ENCODE data around the gene NEU4.
A peak's percentile ranks its signal among the peaks of the same experiment; 100 is the strongest.
"Not testable (repeated sequence)": the region's sequence is repeated elsewhere in the genome, so short reads cannot be mapped to it uniquely, and the experiment has no call there.

The NEU4 gene

GRCh38 chr2:241833101-241833663 lies 24.2 kb downstream of the NEU4 start:
- no peak for DNase-seq (ENCODE audit: extremely low read depth in 1 of 2, low read depth in 1 of 2)

DNA sequence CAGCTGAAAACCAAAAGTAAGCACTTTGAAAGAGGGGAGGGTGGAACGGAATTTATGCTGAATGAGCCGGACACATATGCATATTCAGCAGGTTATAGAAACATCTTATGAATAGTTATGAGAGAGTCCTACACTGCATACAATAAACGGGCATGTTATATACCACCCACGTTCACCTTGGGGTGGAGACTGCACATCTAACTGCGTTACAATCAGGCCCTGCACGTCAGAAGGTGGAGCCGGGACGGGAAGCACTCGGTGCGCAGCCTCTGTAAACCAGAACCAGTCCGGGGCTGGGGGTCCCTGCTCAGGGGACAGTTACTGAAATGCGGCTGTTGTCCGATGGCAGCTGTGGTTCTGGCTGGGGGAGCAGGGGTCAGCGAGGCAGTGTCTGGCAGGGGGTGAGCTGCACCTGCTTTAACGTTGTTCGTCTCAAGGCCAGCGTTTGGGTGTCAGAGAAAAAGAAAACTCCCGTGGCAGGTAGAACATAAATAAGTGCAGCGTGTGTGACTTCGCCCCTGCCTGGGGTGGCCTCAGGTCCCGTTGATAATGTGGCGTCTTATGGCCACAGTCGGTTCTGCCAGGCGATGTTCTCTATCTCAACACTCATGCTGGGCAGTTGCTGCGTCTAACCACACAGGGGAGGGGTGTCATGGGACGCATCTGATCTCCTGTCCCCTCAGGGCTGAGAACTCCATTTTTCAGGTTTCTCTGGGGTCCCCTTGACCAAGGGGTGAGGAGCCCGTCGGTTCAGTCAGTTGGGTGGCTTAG lies 24.9 kb downstream of the NEU4 start:
- DNase-seq (ENCODE audit: extremely low read depth in 1 of 2, low read depth in 1 of 2) = not testable (repeated sequence)

DNA sequence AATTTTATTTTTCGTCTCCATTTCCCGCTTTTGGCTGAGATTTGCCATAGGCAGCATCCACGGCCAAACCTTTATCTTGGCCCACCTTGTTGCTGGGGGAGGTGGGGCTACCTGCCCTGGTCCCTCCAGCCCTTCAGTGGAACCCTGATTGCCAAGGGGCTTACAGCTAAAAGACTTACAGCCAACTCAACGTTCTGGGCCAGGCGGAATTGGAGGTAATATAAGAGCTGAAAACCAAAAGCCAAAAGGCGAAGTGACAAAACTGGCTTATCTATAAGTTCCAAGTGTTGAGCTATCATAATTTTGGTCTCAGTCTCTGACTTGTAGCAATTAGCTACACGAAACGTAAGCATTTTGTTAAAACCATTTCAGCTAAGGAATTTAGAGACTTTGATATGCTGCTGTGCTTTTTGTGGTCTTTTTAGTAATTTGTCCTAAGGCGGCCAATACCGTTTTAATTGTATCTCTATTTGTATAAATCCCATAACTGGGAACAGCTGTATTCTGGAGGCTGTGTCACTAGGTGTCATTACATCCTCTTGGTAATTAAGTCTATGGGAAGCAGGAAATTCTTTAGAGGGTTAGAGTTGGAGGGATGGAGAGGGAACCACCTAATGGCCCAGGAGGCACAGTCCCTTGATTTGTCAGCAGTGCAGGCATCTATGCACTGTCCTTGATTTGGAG lies 25.7 kb downstream of the NEU4 start:
- no peak for DNase-seq (ENCODE audit: extremely low read depth in 1 of 2, low read depth in 1 of 2)

DNA sequence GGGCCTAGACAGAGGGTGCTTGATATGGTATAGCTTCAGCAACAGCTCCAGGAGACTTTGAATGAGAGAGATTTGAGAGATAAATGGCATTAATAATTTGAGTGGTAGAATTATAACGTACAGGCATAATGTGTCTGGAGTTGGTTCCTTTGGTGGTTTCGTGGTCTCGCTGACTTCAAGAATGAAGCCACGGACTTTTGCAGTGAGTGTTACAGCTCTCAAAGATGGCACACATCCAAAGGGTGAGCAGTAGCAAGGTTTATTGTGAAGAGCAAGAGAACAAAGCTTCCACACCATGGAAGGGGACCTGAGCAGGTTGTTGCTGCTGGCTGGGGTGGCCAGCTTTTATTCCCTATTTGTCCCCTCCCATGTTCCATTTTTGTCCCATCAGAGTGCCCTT lies 26.6 kb downstream of the NEU4 start:
- DNase-seq (ENCODE audit: extremely low read depth in 1 of 2, low read depth in 1 of 2) = no peak

- no peak for DNase-seq (ENCODE audit: extremely low read depth in 1 of 2, low read depth in 1 of 2)
These were observed 27.3 kb downstream of the NEU4 start for GRCh38 chr2:241836292-241836691.

- DNase-seq (ENCODE audit: extremely low read depth in 1 of 2, low read depth in 1 of 2) = no peak
These were observed 28.4 kb downstream of the NEU4 start for GRCh38 chr2:241837197-241837965.

DNA sequence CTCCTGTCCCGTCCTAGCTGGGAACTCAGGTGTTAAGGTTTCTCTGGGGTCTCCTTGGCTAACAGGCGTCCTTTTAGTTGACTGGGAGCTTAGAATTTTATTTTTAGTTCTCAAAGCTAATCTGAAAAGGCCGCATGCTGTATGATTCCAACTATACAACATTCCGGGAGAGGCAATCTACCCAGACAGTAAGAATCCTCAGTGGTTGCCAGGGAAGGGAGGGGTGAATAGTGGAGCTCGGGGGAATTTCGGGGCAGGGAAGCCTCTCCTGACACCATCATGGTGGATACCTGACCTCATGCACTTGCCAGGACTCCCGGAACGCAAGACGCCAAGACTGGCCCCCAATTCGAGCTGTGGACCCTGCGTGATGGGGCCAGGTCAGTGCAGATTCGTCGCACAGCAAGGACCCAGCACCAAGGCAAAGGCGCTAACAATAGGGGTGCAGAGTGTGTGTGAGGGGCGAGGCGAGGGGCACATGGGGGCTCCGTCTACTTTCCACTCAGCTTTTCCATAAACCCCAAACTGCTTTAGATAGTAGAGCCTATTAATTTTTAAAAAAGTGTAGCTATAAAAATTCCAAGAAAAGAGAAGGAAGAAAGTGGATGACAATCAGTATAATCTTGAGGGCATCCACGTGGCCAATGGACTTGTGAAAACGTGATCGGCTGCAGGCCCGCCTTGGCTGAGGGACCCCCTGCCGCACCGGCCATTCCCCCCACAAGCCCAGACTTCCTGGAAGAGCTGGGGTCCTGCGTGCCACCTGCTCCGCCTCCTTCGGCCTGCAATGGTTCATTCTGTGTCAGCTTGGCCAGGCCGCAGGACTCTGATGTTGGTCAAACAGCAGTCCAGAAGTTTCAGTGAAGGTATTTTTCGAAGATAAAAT lies 32.4 kb downstream of the NEU4 start:
- no peak for DNase-seq (ENCODE audit: extremely low read depth in 1 of 2, low read depth in 1 of 2)

- no peak for DNase-seq (ENCODE audit: extremely low read depth in 1 of 2, low read depth in 1 of 2)
These were observed 33.0 kb downstream of the NEU4 start for GRCh38 chr2:241842067-241842415.

GRCh38 chr2:241842620-241843211 lies 33.7 kb downstream of the NEU4 start:
- DNase-seq (ENCODE audit: extremely low read depth in 1 of 2, low read depth in 1 of 2) = peak in 1 of 2 donors; percentile 33

DNA sequence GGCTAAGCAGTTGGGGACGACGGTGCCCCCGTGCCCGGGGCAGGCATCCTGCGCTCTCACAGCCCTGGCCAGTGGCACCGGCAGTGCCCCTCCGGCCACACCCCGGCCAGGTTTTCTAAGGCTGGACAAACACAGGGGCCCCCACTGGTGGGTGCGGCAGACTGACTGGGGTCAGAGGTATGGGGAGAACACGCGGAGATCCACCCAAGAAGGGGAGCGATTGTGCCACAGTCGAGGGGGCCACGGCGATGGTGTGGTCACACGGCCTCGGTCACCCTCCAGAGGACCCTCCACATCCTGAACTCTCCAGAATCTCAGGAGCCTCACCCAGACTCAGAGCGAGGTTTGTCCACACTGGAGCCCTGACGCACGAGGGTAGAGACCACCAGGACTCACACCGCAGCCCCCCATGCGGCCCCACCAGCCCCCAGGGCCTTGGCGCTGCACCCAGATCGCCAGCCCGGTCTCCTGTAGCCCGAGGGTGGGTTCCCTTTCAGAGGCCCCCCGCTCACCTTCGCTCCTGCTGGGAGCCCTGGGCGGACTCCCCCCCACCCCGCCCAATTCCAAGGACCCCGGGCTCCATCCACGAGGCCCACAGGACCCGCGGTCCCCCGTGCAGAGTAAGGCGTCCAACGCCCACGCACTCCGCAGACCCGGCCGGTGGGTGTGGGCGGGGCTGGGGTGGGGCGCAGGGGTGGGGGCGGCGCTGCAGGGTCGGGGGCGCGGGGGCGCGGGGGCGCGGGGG lies 34.5 kb downstream of the NEU4 start:
- no peak for DNase-seq (ENCODE audit: extremely low read depth in 1 of 2, low read depth in 1 of 2)

DNA sequence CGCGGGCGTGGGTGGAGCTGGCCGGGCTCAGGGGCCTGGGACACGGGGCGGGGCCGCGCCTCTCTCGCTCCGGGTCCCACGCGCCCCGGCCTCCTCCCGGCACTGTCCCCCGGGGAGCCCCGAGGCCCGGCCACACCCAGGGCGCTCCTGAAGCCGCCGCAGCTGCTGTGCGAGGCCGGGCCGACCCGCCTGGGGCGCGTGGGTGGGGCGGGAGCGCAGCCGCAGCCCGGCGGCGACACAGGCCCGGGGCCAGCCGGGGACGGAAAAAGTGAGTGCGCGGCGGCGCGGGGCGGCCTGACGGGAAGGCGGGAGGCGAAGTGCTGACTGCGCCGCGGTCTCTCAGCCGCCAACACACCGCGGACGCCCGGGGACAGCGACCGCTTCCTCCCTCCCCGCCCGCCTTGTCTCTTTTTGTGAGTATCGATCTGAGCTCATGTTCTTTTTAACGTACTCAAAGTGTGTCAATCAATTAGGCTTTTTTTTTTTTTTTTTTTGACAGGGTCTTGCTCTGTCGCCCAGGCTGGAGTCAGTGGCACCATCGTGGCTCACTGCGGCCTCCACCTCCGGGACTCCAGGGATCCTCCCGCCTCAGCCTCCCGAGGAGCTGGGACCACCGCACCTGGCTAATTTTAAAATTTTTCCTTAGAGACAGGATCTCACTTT lies 35.2 kb downstream of the NEU4 start:
- DNase-seq (ENCODE audit: extremely low read depth in 1 of 2, low read depth in 1 of 2) = peak; percentile 68 to 74

DNA sequence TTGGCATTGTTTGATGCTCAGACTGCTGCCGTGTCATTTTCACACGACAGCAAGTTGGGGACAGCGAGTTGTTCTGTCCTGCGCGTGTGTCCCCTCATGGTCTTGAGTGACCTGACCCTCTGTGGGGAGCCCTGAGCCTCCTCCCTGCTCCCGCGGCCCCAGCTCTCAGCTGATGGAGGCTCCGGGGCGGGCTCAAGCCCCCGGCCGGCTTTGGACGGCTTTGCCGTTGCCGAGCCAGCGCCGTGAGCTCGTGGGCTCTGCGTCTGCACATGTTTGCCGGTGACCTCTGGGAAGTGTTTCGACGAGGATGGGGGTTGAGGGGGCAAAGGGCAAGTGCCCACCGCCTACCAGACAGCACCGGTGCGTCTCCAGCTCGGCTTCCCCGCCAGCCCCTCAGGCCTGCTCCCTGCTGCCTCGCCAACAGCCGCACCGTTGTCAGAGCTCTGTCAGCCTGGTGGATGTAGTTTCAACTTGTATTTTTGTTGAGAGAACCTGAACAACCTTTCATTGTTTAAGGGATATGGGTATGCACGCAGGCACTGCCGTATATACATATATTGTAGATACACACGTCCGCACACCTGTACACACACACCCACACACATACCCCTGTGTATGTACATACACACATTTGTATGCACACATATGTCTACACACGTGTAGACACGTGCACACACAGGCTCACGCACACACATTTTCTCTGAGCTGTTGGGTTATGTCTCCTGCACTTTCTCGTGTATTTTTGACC lies 36.0 kb downstream of the NEU4 start:
- no peak for DNase-seq (ENCODE audit: extremely low read depth in 1 of 2, low read depth in 1 of 2)

DNA sequence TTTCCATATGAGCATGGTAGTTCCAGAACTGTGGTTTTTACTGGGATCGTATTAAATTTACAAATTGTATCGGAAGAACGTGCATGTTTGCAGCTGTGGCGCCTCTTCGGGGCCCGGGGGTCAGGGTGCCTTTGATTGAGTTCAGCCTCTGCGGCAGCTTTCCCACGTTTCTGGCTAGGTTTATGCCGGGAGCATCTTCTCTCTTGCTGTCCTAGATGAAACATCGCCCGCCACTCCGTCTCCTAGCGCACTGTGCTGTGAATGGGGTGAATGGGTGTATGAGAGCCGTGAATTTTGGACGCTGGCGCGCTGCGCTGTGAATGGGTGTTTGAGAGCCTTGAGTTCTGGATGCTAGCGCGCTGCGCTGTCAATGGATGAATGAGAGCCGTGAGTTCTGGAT lies 37.4 kb downstream of the NEU4 start:
- DNase-seq (ENCODE audit: extremely low read depth in 1 of 2, low read depth in 1 of 2) = no peak

DNA sequence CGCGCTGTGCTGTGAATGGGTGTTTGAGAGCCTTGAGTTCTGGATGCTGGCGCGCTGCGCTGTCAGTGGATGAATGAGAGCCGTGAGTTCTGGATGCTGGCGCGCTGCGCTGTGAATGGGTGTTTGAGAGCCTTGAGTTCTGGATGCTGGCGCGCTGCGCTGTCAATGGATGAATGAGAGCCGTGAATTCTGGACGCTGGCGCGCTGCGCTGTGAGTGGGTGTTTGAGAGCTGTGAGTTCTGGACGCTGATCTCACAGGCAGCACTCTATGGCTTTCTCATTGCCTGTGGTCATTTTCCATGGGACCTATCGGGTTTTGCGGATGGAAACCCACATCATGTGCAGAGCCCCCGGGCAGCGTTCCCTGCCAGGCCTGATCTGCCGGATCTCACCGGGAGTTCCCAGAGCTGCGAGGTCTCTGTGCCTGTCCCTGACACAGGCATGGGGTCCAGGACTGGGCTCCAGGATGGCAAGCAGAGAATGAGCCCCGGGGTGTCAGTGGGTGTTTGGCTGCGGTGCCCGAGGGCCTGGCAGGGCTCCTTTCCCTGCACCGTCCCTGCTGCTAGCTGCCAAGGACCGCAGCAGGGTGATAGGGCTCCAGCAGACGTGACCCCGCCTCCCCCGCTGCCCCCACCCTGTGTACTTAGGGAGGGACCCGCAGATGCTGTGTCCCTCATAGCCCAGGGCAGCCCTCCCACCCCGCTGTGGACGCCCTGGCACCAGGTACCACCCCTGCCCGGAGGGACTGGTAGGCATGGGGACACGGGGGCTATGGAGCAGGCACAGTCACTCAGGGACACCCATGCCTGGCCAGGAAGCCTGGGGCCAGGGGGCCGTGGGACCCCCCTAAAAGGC lies 40.0 kb downstream of the NEU4 start:
- DNase-seq (ENCODE audit: extremely low read depth in 1 of 2, low read depth in 1 of 2) = no peak

DNA sequence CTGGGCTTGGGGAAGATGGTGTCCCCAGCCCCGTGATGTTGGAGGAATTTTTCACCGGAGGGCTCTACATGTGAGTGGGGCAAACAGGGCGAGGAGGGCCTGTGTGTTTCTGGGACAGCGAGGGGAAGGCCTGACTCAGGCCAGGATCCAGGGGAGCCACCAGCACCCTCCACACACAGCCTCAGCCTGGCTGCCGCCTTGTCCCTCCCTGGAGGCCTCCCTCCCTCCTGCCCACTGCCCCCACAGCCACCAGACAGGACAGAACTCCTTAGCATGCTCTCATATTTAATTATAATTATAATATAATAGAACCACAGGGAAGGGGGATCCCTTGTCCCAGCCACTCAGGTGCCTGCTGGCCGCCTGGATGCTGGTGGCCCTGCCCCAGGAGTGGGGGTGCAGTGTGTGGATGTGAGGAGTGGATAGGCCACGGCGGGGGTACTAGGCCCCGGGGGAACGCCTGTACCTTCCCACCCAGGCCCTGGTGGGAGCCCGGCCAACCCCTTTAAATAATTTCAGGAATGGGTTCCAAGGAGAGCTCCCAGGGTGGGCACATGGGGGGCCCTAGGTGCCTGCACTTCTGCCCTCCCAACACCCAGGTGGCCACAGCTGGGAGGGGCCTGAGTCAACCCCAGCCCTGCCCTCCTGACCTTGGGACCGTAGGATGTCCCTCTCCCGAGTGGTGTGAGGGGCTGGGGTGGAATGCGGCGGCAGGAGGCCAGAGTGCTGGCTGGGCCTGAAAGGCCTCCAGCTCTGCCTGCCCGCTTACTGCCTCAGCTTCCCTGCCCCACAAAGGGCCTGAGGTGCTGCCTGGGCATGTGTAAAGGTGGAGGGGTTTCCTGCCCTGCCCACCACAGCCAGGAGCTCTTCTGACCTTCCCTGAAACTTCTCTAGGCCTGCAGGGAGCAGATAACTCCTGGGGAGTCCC lies 40.9 kb downstream of the NEU4 start:
- no peak for DNase-seq (ENCODE audit: extremely low read depth in 1 of 2, low read depth in 1 of 2)

Data from activated CD8-positive, alpha-beta memory T cell treated with anti-CD3 and anti-CD28 coated beads for 1 hour (primary cell).